ENCODE results near the gene ZKSCAN2. TPM values are rescaled to one million over a fixed set of nuclear protein-coding genes. Genes with fewer than 3 reads are reported as not detected.

Gene ZKSCAN2
- polyA plus RNA-seq, 1 donor from 2014 or later = 14.0 TPM

- H3K27ac ChIP-seq (ENCODE audit: low read length) = no peak overlapping the region
- no peak for TF ChIP-seq TAF1 (IDR thresholded peaks at IDR 0.05; ENCODE audit: low read depth)
- no peak for TF ChIP-seq EZH2 (IDR thresholded peaks at IDR 0.05; ENCODE audit: borderline replicate concordance, insufficient read depth, low read length, poor library complexity, severe bottlenecking)
- no peak for TF ChIP-seq RAD21 (conservative IDR thresholded peaks at IDR 0.05)
- TF ChIP-seq, protein P1, sequence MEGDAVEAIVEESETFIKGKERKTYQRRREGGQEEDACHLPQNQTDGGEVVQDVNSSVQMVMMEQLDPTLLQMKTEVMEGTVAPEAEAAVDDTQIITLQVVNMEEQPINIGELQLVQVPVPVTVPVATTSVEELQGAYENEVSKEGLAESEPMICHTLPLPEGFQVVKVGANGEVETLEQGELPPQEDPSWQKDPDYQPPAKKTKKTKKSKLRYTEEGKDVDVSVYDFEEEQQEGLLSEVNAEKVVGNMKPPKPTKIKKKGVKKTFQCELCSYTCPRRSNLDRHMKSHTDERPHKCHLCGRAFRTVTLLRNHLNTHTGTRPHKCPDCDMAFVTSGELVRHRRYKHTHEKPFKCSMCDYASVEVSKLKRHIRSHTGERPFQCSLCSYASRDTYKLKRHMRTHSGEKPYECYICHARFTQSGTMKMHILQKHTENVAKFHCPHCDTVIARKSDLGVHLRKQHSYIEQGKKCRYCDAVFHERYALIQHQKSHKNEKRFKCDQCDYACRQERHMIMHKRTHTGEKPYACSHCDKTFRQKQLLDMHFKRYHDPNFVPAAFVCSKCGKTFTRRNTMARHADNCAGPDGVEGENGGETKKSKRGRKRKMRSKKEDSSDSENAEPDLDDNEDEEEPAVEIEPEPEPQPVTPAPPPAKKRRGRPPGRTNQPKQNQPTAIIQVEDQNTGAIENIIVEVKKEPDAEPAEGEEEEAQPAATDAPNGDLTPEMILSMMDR (IDR thresholded peaks at IDR 0.05; ENCODE audit: poor library complexity, severe bottlenecking) = no peak
- no peak for TF ChIP-seq MXI1 (conservative IDR thresholded peaks at IDR 0.05; ENCODE audit: poor library complexity, severe bottlenecking)
- no peak for TF ChIP-seq REST (IDR thresholded peaks at IDR 0.05; ENCODE audit: borderline replicate concordance)
- TF ChIP-seq POLR2AphosphoS5 (IDR thresholded peaks at IDR 0.05) = no peak
- TF ChIP-seq EP300 (conservative IDR thresholded peaks at IDR 0.05; ENCODE audit: poor library complexity, severe bottlenecking) = no peak
- no peak for TF ChIP-seq SMC3 (conservative IDR thresholded peaks at IDR 0.05; ENCODE audit: poor library complexity)
- no peaks in the 10 kb centered on the region for H3K27me3 ChIP-seq (ENCODE audit: insufficient read depth, low read depth, low read length)
- H3K79me2 ChIP-seq (replicated peaks; ENCODE audit: insufficient read depth, low read length) = peaks cover 26% of the 10 kb centered on the region
- no peaks in the 10 kb centered on the region for H3F3A ChIP-seq (ENCODE audit: insufficient read depth, low read length, poor library complexity, severe bottlenecking)
- H4K20me1 ChIP-seq (ENCODE audit: insufficient read depth) = no peaks in the 10 kb centered on the region
- H3K36me3 ChIP-seq (ENCODE audit: insufficient read depth, low read length) = peaks cover 17% of the 10 kb centered on the region
- no peak overlapping the region for H3K9ac ChIP-seq (ENCODE audit: low read length)
- no peak overlapping the region for H3K4me3 ChIP-seq (ENCODE audit: low read length)
- H2AFZ ChIP-seq (ENCODE audit: low read depth, low read length) = no peak overlapping the region
- H3K9me2 ChIP-seq (ENCODE audit: insufficient read depth, low read length) = no peaks in the 10 kb centered on the region
- H3K4me2 ChIP-seq (ENCODE audit: low read length) = no peak overlapping the region
- peaks cover 9% of the 10 kb centered on the region for H3K9me3 ChIP-seq (ENCODE audit: low read length)
Measured at GRCh38 chr16:25250467-25250866, 7.2 kb downstream of the ZKSCAN2 start.

DNA sequence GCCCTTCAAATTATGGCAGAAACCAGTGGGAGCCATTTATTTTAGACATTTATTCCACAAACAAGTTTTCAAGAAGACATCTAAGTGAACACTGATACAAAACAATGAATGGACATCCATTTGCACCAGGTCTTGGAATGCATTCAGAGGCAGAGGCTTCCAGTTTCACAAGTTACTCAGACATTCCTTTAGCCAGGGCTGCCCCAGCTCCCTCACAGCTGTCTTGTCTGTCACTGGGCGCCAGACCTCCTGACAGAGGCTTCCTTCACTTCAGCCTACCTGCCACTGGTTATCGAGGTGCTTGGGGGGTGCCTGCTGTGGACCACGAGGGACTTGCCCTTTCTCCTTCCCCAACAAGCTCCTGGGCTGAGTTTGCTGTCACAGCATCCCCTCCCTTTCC is 21.7 kb downstream of the ZKSCAN2 start:
- Histone ChIP-seq H3K4me3 (ENCODE audit: low read length) (no peak overlapping the region), H4K20me1 (ENCODE audit: insufficient read depth) (no peaks in the 10 kb centered on the region), H3K9me3 (ENCODE audit: low read length) (no peaks in the 10 kb centered on the region), H3K36me3 (ENCODE audit: insufficient read depth, low read length) (no peaks in the 10 kb centered on the region), H3K9me2 (ENCODE audit: insufficient read depth, low read length) (no peaks in the 10 kb centered on the region), H3K79me2 (replicated peaks; ENCODE audit: insufficient read depth, low read length) (no peaks in the 10 kb centered on the region), H3K27ac (ENCODE audit: low read length) (no peak overlapping the region), H3K4me2 (ENCODE audit: low read length) (no peak overlapping the region), H3F3A (ENCODE audit: insufficient read depth, low read length, poor library complexity, severe bottlenecking) (no peaks in the 10 kb centered on the region), H3K27me3 (ENCODE audit: insufficient read depth, low read depth, low read length) (no peaks in the 10 kb centered on the region), H2AFZ (ENCODE audit: low read depth, low read length) (no peak overlapping the region), H3K9ac (ENCODE audit: low read length) (no peak overlapping the region)
- TF ChIP-seq EP300 (conservative IDR thresholded peaks at IDR 0.05; ENCODE audit: poor library complexity, severe bottlenecking) (no peak), EZH2 (IDR thresholded peaks at IDR 0.05; ENCODE audit: borderline replicate concordance, insufficient read depth, low read length, poor library complexity, severe bottlenecking) (no peak), RAD21 (conservative IDR thresholded peaks at IDR 0.05) (no peak), SMC3 (conservative IDR thresholded peaks at IDR 0.05; ENCODE audit: poor library complexity) (no peak)
